K562 (cell line): Measurements from ENCODE around the gene MEOX2. TPM values are rescaled to one million over a fixed set of nuclear protein-coding genes. Genes with fewer than 3 reads are reported as not detected.

Source experiments
- ATAC-seq: fragments of 200-7000 bp; cut with Tn5 transposase; 3 replicates; pipeline ENCODE4 v1.9.1; 2020; ENCODE audit warnings: moderate library complexity
- BruUV-seq: library from RNA; stranded (reverse); fragments of 400-500 nt; replicated peaks from 2 replicates; lab custom pipeline; 2021; lab: Mats Ljungman, UMichigan
- CTCF ChIA-PET: fragments of 300-600 bp; formaldehyde crosslinking; extraction: SDS; loops from one replicate; lab custom pipeline; 2021; ENCODE audit warnings: low intra/inter-chr PET ratio; lab: Yijun Ruan, JAX
- POLR2A ChIA-PET: fragments of 300-600, 350-650 bp; sonication (Branson Sonifier 250); formaldehyde crosslinking; extraction: SDS; loops from one replicate; lab custom pipeline; 2021; ENCODE audit warnings: antibody characterized with exemption, inconsistent platforms; lab: Yijun Ruan, JAX
- DNase-seq, 4 experiments: peaks; one replicate each; pipeline versions ENCODE4 v3.0.0 to v3.0.0-alpha.2; 2011 to 2018; ENCODE audit warnings: low spot score in 3 of 4, mixed read lengths in 3 of 4; ENCODE audit errors: extremely low read depth in 1 of 4
- FAIRE-seq: peaks from 2 replicates; lab custom pipeline; 2011; peaks lifted over from hg19 to GRCh38; lab: Jason Lieb, UNC
- H2AFZ ChIP-seq: 2 replicates; pipeline ENCODE4 v1.6.0; 2011; ENCODE audit warnings: low read depth, low read length, control low read depth, inconsistent platforms
- H3K27ac ChIP-seq: fragments of 200-600 bp; 3 replicates; pipeline ENCODE4 v1.8.0; 2011; ENCODE audit warnings: low read depth, mild to moderate bottlenecking, control low read depth, inconsistent platforms, low read length, moderate library complexity, mixed read lengths; ENCODE audit errors: extremely low read depth
- H3K27me3 ChIP-seq, 2 experiments: fragments of 300-600 bp in 1 of 2; 2 replicates in 1 of 2; 3 replicates in 1 of 2; pipeline versions ENCODE4 v1.6.0 to v1.8.0; 2011; ENCODE audit warnings: inconsistent platforms in 2 of 2, low read length in 2 of 2, mild to moderate bottlenecking in 1 of 2, mixed read lengths in 1 of 2, moderate library complexity in 1 of 2; ENCODE audit not compliant: control insufficient read depth in 2 of 2, insufficient read depth in 2 of 2
- H3K36me3 ChIP-seq: fragments of 300-600 bp; 3 replicates; pipeline ENCODE4 v1.8.0; 2011; ENCODE audit warnings: mild to moderate bottlenecking, low read length, inconsistent platforms; ENCODE audit not compliant: control insufficient read depth, insufficient read depth
- H3K4me1 ChIP-seq, 2 experiments: fragments of 200-600 bp in 1 of 2; replicated peaks in 1 of 2; 2 replicates in 1 of 2; 3 replicates in 1 of 2; pipeline versions ENCODE4 v1.5.1 to v1.8.0; 2011; ENCODE audit warnings: inconsistent platforms in 2 of 2, low read length in 2 of 2, mild to moderate bottlenecking in 1 of 2, mixed read lengths in 1 of 2, moderate library complexity in 1 of 2; ENCODE audit not compliant: control insufficient read depth in 2 of 2, insufficient read depth in 2 of 2
- H3K4me2 ChIP-seq: 2 replicates; pipeline ENCODE4 v1.6.1; 2011; ENCODE audit warnings: low read length, control low read depth, inconsistent platforms, mixed read lengths; ENCODE audit not compliant: insufficient read depth
- H3K4me3 ChIP-seq: fragments of 200-600 bp; sonication (generic), shearing (Covaris generic); 2 replicates; pipeline ENCODE4 v1.5.1; 2016; ENCODE audit warnings: control low read depth, inconsistent platforms
- H3K79me2 ChIP-seq: fragments of 200-600 bp; 3 replicates; pipeline ENCODE4 v1.8.0; 2011; ENCODE audit warnings: low read length, inconsistent platforms; ENCODE audit not compliant: control insufficient read depth, insufficient read depth
- H3K9ac ChIP-seq, 2 experiments: 2 replicates each; pipeline versions ENCODE4 v1.6.0 to v1.6.1; 2011; ENCODE audit warnings: low read depth in 2 of 2, low read length in 2 of 2, control low read depth in 1 of 2, inconsistent platforms in 1 of 2, mild to moderate bottlenecking in 1 of 2, mixed read lengths in 1 of 2; ENCODE audit not compliant: insufficient read depth in 1 of 2
- H3K9me1 ChIP-seq: one replicate; pipeline ENCODE4 v1.6.0; 2011; ENCODE audit warnings: inconsistent platforms, mild to moderate bottlenecking, low read length, moderate library complexity; ENCODE audit not compliant: control insufficient read depth, insufficient read depth
- H3K9me3 ChIP-seq: replicated peaks from 2 replicates; pipeline ENCODE4 v1.5.1; 2011; ENCODE audit warnings: low read depth, low read length, inconsistent platforms; ENCODE audit not compliant: control insufficient read depth, insufficient read depth
- H4K20me1 ChIP-seq: replicated peaks from 2 replicates; pipeline ENCODE4 v1.6.1; 2011; ENCODE audit warnings: low read length, inconsistent platforms, mixed read lengths; ENCODE audit not compliant: control insufficient read depth, insufficient read depth
- COPS2 ChIP-seq: fragments of 450-650 bp; conservative IDR thresholded peaks from 2 replicates; pipeline ENCODE4 v1.6.1; 2016; ENCODE audit warnings: mild to moderate bottlenecking, moderate library complexity
- KHSRP ChIP-seq: fragments of 450-650 bp; IDR thresholded peaks from 2 replicates; pipeline ENCODE4 v1.6.1; 2017
- TRIM24 ChIP-seq, 2 experiments: fragments of 450-650 bp; IDR thresholded peaks; 2 replicates each; pipeline ENCODE4 v1.6.1; 2016
- ZNF239 ChIP-seq: fragments of 250-450 bp; sonication (Bioruptor Pico); IDR thresholded peaks from 2 replicates; pipeline ENCODE4 v1.4.0; 2020; ENCODE audit warnings: mild to moderate bottlenecking
- WGBS: fragments of 100-300 bp; shearing (Covaris generic); methylation state at CpG from one replicate; pipeline ENCODE4 v1.1.6; 2016; ENCODE audit warnings: low coverage, mixed read lengths; ENCODE audit not compliant: insufficient coverage; ENCODE audit errors: missing lambda C conversion rate; 5-methylcytosine and 5-hydroxymethylcytosine counted together
- in situ Hi-C: fragments of 300-500 bp; cut with MboI; formaldehyde crosslinking; loops from 4 replicates; pipeline ENCODE4 v1.15.0; 2018; ENCODE audit warnings: inconsistent platforms, mixed read lengths
- intact Hi-C: fragments of 100-400 bp; cut with micrococcal nuclease; formaldehyde crosslinking; loops from 2 replicates; pipeline ENCODE4 v1.14.2; 2022
- polyA plus RNA-seq, 8 experiments: library from polyadenylated mRNA; depleted of rRNA in 4 of 8; stranded (reverse) in 5 of 8; unstranded in 3 of 8; fragments of >200 nt; fragmentation: Nextera tagmentation in 2 of 8; fragmentation: Illumina TruSeq in 1 of 8; extraction: Ambion mirVana in 2 of 8; extraction: Trizol in 1 of 8; gene quantifications; 2 replicates each; pipeline versions ENCODE4 v1.2.1 to v1.2.3, GENCODE V29; 2011 to 2014; ENCODE audit warnings: inconsistent platforms in 1 of 8, missing spikeins in 1 of 8
- total RNA-seq, 7 experiments: library from RNA; depleted of rRNA in 6 of 7; stranded (reverse); fragments of >200 nt in 6 of 7; fragmentation: Illumina TruSeq in 2 of 7; extraction: Trizol in 2 of 7; gene quantifications; 2 replicates each; pipeline versions ENCODE4 v1.2.1 to v1.2.3, GENCODE V29; 2011 to 2021; ENCODE audit warnings: low replicate concordance in 1 of 7
- TF ChIP-seq, protein P1 (sequence below), 2 experiments: fragments of 150-350 bp in 1 of 2; IDR thresholded peaks; 2 replicates each; pipeline ENCODE4 v1.6.1; 2012 to 2016; ENCODE audit warnings: low read depth in 2 of 2, low read length in 2 of 2, mild to moderate bottlenecking in 1 of 2, moderate library complexity in 1 of 2
- TF ChIP-seq, protein P2 (sequence below): fragments of 450-650 bp; formaldehyde crosslinking; IDR thresholded peaks from 2 replicates; pipeline ENCODE4 v1.4.0; 2020; ENCODE audit warnings: mild to moderate bottlenecking, moderate library complexity

Gene MEOX2
- total and polyA plus RNA-seq, 9 of the 15 experiments (the other 6 are each of a cell fraction or from before 2014, with no cell fraction given), result not detected

DNA sequence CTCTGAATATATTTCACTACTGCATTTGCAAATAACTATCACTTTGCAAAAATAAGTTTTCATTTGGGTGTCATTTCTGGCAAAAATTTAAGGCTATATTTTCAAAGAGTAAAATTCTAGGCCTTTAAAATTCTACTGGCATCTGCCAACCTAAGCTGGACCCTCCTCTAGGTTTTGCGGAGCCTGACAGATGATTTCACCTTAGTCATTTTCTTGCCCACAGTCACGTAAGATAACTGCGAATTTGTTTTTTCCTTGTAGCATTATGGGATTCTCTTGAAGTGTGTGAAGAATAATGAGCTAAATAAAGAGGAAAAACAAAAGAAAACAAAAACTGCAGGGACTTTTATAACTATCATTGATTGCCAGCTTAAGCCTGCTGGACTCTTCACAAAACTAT is 7.8 kb downstream of the MEOX2 start:
- Histone ChIP-seq H3K36me3 (no peaks in the 10 kb centered on the region), H3K79me2 (no peaks in the 10 kb centered on the region), H3K9me3 (no peaks in the 10 kb centered on the region), H3K4me3 (no peak overlapping the region), H3K9ac (no peak overlapping the region), H3K9me1 (no peaks in the 10 kb centered on the region), H4K20me1 (no peaks in the 10 kb centered on the region), H3K4me1 (no peaks in the 10 kb centered on the region), H2AFZ (no peak overlapping the region), H3K4me2 (no peak overlapping the region)
- no TSS peak for BruUV-seq
- WGBS, result 7% methylated on average over 3 of the region's 3 CpGs
- in situ Hi-C loops, result no loop called here
- DNase-seq (no peak), FAIRE-seq (no peak), ATAC-seq (no peak)
- intact Hi-C loops, result no loop called here
- no peak for TF ChIP-seq ZNF239
- TF ChIP-seq TRIM24 (IDR thresholded peaks at IDR 0.05), result no peak
- TF ChIP-seq, protein P1, sequence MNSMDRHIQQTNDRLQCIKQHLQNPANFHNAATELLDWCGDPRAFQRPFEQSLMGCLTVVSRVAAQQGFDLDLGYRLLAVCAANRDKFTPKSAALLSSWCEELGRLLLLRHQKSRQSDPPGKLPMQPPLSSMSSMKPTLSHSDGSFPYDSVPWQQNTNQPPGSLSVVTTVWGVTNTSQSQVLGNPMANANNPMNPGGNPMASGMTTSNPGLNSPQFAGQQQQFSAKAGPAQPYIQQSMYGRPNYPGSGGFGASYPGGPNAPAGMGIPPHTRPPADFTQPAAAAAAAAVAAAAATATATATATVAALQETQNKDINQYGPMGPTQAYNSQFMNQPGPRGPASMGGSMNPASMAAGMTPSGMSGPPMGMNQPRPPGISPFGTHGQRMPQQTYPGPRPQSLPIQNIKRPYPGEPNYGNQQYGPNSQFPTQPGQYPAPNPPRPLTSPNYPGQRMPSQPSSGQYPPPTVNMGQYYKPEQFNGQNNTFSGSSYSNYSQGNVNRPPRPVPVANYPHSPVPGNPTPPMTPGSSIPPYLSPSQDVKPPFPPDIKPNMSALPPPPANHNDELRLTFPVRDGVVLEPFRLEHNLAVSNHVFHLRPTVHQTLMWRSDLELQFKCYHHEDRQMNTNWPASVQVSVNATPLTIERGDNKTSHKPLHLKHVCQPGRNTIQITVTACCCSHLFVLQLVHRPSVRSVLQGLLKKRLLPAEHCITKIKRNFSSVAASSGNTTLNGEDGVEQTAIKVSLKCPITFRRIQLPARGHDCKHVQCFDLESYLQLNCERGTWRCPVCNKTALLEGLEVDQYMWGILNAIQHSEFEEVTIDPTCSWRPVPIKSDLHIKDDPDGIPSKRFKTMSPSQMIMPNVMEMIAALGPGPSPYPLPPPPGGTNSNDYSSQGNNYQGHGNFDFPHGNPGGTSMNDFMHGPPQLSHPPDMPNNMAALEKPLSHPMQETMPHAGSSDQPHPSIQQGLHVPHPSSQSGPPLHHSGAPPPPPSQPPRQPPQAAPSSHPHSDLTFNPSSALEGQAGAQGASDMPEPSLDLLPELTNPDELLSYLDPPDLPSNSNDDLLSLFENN (IDR thresholded peaks at IDR 0.05; ENCODE audit: low read depth in 2 of 2, low read length in 2 of 2), result no peak
- no peak for TF ChIP-seq COPS2
- no peak for TF ChIP-seq KHSRP
- TF ChIP-seq, protein P2, sequence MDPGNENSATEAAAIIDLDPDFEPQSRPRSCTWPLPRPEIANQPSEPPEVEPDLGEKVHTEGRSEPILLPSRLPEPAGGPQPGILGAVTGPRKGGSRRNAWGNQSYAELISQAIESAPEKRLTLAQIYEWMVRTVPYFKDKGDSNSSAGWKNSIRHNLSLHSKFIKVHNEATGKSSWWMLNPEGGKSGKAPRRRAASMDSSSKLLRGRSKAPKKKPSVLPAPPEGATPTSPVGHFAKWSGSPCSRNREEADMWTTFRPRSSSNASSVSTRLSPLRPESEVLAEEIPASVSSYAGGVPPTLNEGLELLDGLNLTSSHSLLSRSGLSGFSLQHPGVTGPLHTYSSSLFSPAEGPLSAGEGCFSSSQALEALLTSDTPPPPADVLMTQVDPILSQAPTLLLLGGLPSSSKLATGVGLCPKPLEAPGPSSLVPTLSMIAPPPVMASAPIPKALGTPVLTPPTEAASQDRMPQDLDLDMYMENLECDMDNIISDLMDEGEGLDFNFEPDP (CRISPR knock-in tag), result no peak
- TF ChIP-seq, all 486 proteins: peak for 0
- Histone ChIP-seq H3K27ac (no peak overlapping the region), H3K27me3 (no peaks in the 10 kb centered on the region)
- ChIA-PET POLR2A (interaction anchor here (0.8 kb wide), 1 partner anchor 10 kb away, joined by 4 read pairs; no protein-coding TSS in a partner anchor), CTCF (no interaction called here)
